NT2/D1 (cell line): Measurements from ENCODE around the gene RAB40A.

Experiments used
- SUZ12 ChIP-seq: IDR thresholded peaks from 2 replicates; pipeline ENCODE4 v1.6.1; 2011; ENCODE audit not compliant: insufficient read length, insufficient read depth; ENCODE audit errors: extremely low read depth
- YY1 ChIP-seq: IDR thresholded peaks from 2 replicates; pipeline ENCODE4 v1.6.1; 2011; ENCODE audit not compliant: insufficient read length, insufficient read depth
- ZNF274 ChIP-seq: IDR thresholded peaks from 2 replicates; pipeline ENCODE4 v1.6.1; 2011; ENCODE audit warnings: mild to moderate bottlenecking, low read depth, low read length

- TF ChIP-seq ZNF274 (no peak), YY1 (no peak), SUZ12 (no peak)
These were observed 43.9 kb downstream of the RAB40A start for GRCh38 chrX:103475381-103475780.
